H1 (cell line): Measurements from ENCODE around the gene AIG1. TPM values are rescaled to one million over a fixed set of nuclear protein-coding genes. Genes with fewer than 3 reads are reported as not detected.

ENCODE experiments used
- CTCF ChIA-PET: fragments of 300-600 bp; sonication (Branson Sonifier 250); formaldehyde crosslinking; loops from one replicate; lab custom pipeline; 2021; ENCODE audit not compliant: partially characterized antibody; lab: Charles Lee
- POLR2A ChIA-PET: fragments of 300-600 bp; sonication (Branson Sonifier 250); formaldehyde crosslinking; loops from one replicate; lab custom pipeline; 2021; ENCODE audit warnings: inconsistent platforms; ENCODE audit not compliant: partially characterized antibody; lab: Charles Lee
- DNase-seq, 2 experiments: peaks; one replicate each; pipeline versions ENCODE4 v3.0.0 to v3.0.0-alpha.2; 2010 to 2022; ENCODE audit warnings: low spot score in 2 of 2, low read depth in 1 of 2, mixed read lengths in 1 of 2
- FAIRE-seq: peaks from 2 replicates; lab custom pipeline; 2011; peaks lifted over from hg19 to GRCh38; lab: Jason Lieb, UNC
- H2AFZ ChIP-seq: 2 replicates; pipeline ENCODE4 v1.8.1; 2012; ENCODE audit warnings: low read length, inconsistent platforms
- H2AK5ac ChIP-seq: 2 replicates; pipeline ENCODE4 v1.6.1; 2013; ENCODE audit warnings: low read depth, low read length
- H2BK120ac ChIP-seq: replicated peaks from 2 replicates; pipeline ENCODE3; 2013; ENCODE audit warnings: low read depth, low read length, inconsistent platforms
- H2BK12ac ChIP-seq: 2 replicates; pipeline ENCODE4 v1.6.1; 2013; ENCODE audit warnings: low read depth, low read length
- H2BK15ac ChIP-seq: 2 replicates; pipeline ENCODE4 v1.6.1; 2013; ENCODE audit warnings: low read length
- H2BK20ac ChIP-seq: 2 replicates; pipeline ENCODE4 v1.6.1; 2013; ENCODE audit warnings: low read length
- H2BK5ac ChIP-seq: 2 replicates; pipeline ENCODE4 v1.6.1; 2013; ENCODE audit warnings: low read depth, low read length
- H3K14ac ChIP-seq: 2 replicates; pipeline ENCODE4 v1.6.1; 2013; ENCODE audit warnings: inconsistent platforms; ENCODE audit not compliant: insufficient read length
- H3K18ac ChIP-seq: 2 replicates; pipeline ENCODE4 v1.6.1; 2013; ENCODE audit warnings: low read length; ENCODE audit errors: extremely low read depth
- H3K23ac ChIP-seq: 2 replicates; pipeline ENCODE4 v1.6.1; 2013; ENCODE audit warnings: inconsistent platforms; ENCODE audit not compliant: insufficient read length
- H3K23me2 ChIP-seq: 2 replicates; pipeline ENCODE4 v1.6.1; 2013; ENCODE audit warnings: low read depth, low read length
- H3K27ac ChIP-seq: 2 replicates; pipeline ENCODE4 v1.6.1; 2011; ENCODE audit warnings: low read depth, low read length, inconsistent platforms
- H3K27me3 ChIP-seq, 4 experiments: replicated peaks in 1 of 4; 1 replicate in 1 of 4; 2 replicates in 3 of 4; pipeline versions ENCODE4 v1.6.1 to v1.8.1; 2011 to 2013; ENCODE audit warnings: low read length in 3 of 4, mild to moderate bottlenecking in 3 of 4, inconsistent platforms in 2 of 4, mixed read lengths in 2 of 4, moderate library complexity in 1 of 4; ENCODE audit not compliant: control insufficient read depth in 3 of 4, insufficient read depth in 3 of 4; ENCODE audit errors: extremely low read depth in 1 of 4
- H3K36me3 ChIP-seq, 4 experiments: 2 replicates each; pipeline versions ENCODE4 v1.6.1 to v1.8.1; 2011 to 2013; ENCODE audit warnings: mild to moderate bottlenecking in 4 of 4, low read length in 3 of 4, moderate library complexity in 2 of 4, control low read depth in 1 of 4, inconsistent platforms in 1 of 4; ENCODE audit not compliant: insufficient read depth in 4 of 4, control insufficient read depth in 2 of 4
- H3K4ac ChIP-seq: replicated peaks from 2 replicates; pipeline ENCODE3; 2013; ENCODE audit warnings: low read length, low read depth, mixed read lengths, inconsistent platforms; ENCODE audit not compliant: insufficient read length
- H3K4me1 ChIP-seq, 4 experiments: replicated peaks in 1 of 4; 1 replicate in 1 of 4; 2 replicates in 3 of 4; pipeline versions ENCODE4 v1.6.1 to v1.8.1; 2011 to 2013; ENCODE audit warnings: low read length in 3 of 4, inconsistent platforms in 2 of 4, mixed read lengths in 1 of 4; ENCODE audit not compliant: insufficient read depth in 4 of 4, control insufficient read depth in 3 of 4
- H3K4me2 ChIP-seq, 2 experiments: 2 replicates each; pipeline versions ENCODE4 v1.6.1 to v1.8.1; 2011 to 2013; ENCODE audit warnings: low read depth in 2 of 2, low read length in 2 of 2, control low read depth in 1 of 2, inconsistent platforms in 1 of 2, mild to moderate bottlenecking in 1 of 2; ENCODE audit not compliant: insufficient read depth in 1 of 2
- H3K4me3 ChIP-seq, 4 experiments: fragments of 200-600, 300-600 bp in 1 of 4; sonication (generic), shearing (Covaris generic), sonication (Bioruptor Twin) in 1 of 4; 2 replicates each; pipeline versions ENCODE4 v1.5.1 to v1.8.1; 2011 to 2016; ENCODE audit warnings: low read length in 4 of 4, low read depth in 3 of 4, control low read depth in 2 of 4, inconsistent platforms in 2 of 4, mild to moderate bottlenecking in 2 of 4, mixed read lengths in 1 of 4, moderate library complexity in 1 of 4; ENCODE audit not compliant: insufficient read depth in 2 of 4; ENCODE audit errors: extremely low read depth in 1 of 4
- H3K56ac ChIP-seq: replicated peaks from 2 replicates; pipeline ENCODE3; 2013; ENCODE audit warnings: low read depth, mild to moderate bottlenecking, mixed read lengths, low read length, inconsistent platforms; ENCODE audit not compliant: insufficient read length
- H3K79me1 ChIP-seq: 2 replicates; pipeline ENCODE4 v1.6.1; 2013; ENCODE audit warnings: low read depth, low read length, control low read depth
- H3K79me2 ChIP-seq, 2 experiments: 2 replicates each; pipeline versions ENCODE4 v1.6.1 to v1.8.1; 2012 to 2013; ENCODE audit warnings: low read length in 2 of 2, mild to moderate bottlenecking in 2 of 2, inconsistent platforms in 1 of 2; ENCODE audit not compliant: insufficient read depth in 2 of 2, control insufficient read depth in 1 of 2
- H3K9ac ChIP-seq, 4 experiments: replicated peaks in 1 of 4; 1 replicate in 1 of 4; 2 replicates in 3 of 4; pipeline versions ENCODE4 v1.6.1 to v1.8.1; 2011 to 2013; ENCODE audit warnings: low read depth in 3 of 4, low read length in 3 of 4, control low read depth in 2 of 4, mild to moderate bottlenecking in 2 of 4, moderate library complexity in 2 of 4, inconsistent platforms in 1 of 4; ENCODE audit errors: extremely low read depth in 1 of 4
- H3K9me3 ChIP-seq, 2 experiments: 2 replicates each; pipeline versions ENCODE4 v1.6.1 to v1.8.1; 2012 to 2013; ENCODE audit warnings: mild to moderate bottlenecking in 2 of 2, moderate library complexity in 2 of 2, control low read depth in 1 of 2, inconsistent platforms in 1 of 2, low read depth in 1 of 2, low read length in 1 of 2, mixed read lengths in 1 of 2; ENCODE audit not compliant: insufficient read depth in 2 of 2
- H4K20me1 ChIP-seq, 2 experiments: replicated peaks in 1 of 2; 2 replicates each; pipeline versions ENCODE3 to v1.8.1; 2011 to 2013; ENCODE audit warnings: inconsistent platforms in 2 of 2, low read length in 2 of 2, mild to moderate bottlenecking in 1 of 2; ENCODE audit not compliant: insufficient read depth in 2 of 2, control insufficient read depth in 1 of 2
- H4K5ac ChIP-seq: 2 replicates; pipeline ENCODE4 v1.6.1; 2013; ENCODE audit warnings: low read length, low read depth, mixed read lengths, inconsistent platforms; ENCODE audit not compliant: insufficient read length
- H4K8ac ChIP-seq: 2 replicates; pipeline ENCODE4 v1.8.0; 2013; ENCODE audit warnings: mild to moderate bottlenecking, moderate library complexity, low read length, inconsistent platforms; ENCODE audit not compliant: insufficient read depth; ENCODE audit errors: extremely low read depth
- H4K91ac ChIP-seq: replicated peaks from 2 replicates; pipeline ENCODE3; 2013; ENCODE audit warnings: low read length, mixed read lengths, inconsistent platforms; ENCODE audit not compliant: insufficient read length
- ASH2L ChIP-seq: fragments of 200-600, 300-600 bp; sonication (generic); IDR thresholded peaks from one replicate; pipeline ENCODE4 v1.7.1; 2017; ENCODE audit warnings: low read length
- BCL11A ChIP-seq, 2 experiments: IDR thresholded peaks; one replicate each; pipeline ENCODE4 v1.6.1; 2011; ENCODE audit warnings: low read depth in 2 of 2, low read length in 2 of 2, mild to moderate bottlenecking in 2 of 2
- EP300 ChIP-seq, 2 experiments: IDR thresholded peaks; 1 replicate in 1 of 2; 2 replicates in 1 of 2; pipeline ENCODE4 v1.6.1; 2011 to 2012; ENCODE audit warnings: low read depth in 2 of 2, low read length in 2 of 2, mild to moderate bottlenecking in 2 of 2, borderline replicate concordance in 1 of 2, inconsistent platforms in 1 of 2, moderate library complexity in 1 of 2
- FOSL1 ChIP-seq: IDR thresholded peaks from 2 replicates; pipeline ENCODE4 v1.6.1; 2011; ENCODE audit warnings: mild to moderate bottlenecking, low read depth, low read length, moderate library complexity; ENCODE audit not compliant: insufficient read depth
- NRF1 ChIP-seq: IDR thresholded peaks from 2 replicates; pipeline ENCODE4 v1.6.1; 2011; ENCODE audit warnings: mild to moderate bottlenecking, low read depth, low read length, improper control_type of control experiment
- POU5F1 ChIP-seq: IDR thresholded peaks from 2 replicates; pipeline ENCODE4 v1.6.1; 2011; ENCODE audit warnings: low read depth, mild to moderate bottlenecking, low read length, moderate library complexity
- RXRA ChIP-seq: IDR thresholded peaks from 2 replicates; pipeline ENCODE4 v1.6.1; 2011; ENCODE audit warnings: low read depth, mild to moderate bottlenecking, low read length, moderate library complexity; ENCODE audit not compliant: insufficient read depth
- SIN3A ChIP-seq, 2 experiments: IDR thresholded peaks in 1 of 2; conservative IDR thresholded peaks in 1 of 2; 2 replicates each; pipeline ENCODE4 v1.6.1; 2011 to 2012; ENCODE audit warnings: low read length in 2 of 2, improper control_type of control experiment in 1 of 2, low read depth in 1 of 2, mild to moderate bottlenecking in 1 of 2
- SIX5 ChIP-seq: IDR thresholded peaks from 2 replicates; pipeline ENCODE4 v1.6.1; 2011; ENCODE audit warnings: mild to moderate bottlenecking, low read depth, low read length
- SP1 ChIP-seq: IDR thresholded peaks from 2 replicates; pipeline ENCODE4 v1.6.1; 2011; ENCODE audit warnings: low read depth, low read length
- TAF7 ChIP-seq: optimal IDR thresholded peaks from 2 replicates; pipeline ENCODE3; 2011; ENCODE audit warnings: low read depth, mild to moderate bottlenecking, inconsistent platforms, low read length, moderate library complexity, borderline replicate concordance
- TEAD4 ChIP-seq: IDR thresholded peaks from 2 replicates; pipeline ENCODE4 v1.6.1; 2012; ENCODE audit warnings: low read depth, low read length, inconsistent platforms, mixed read lengths
- YY1 ChIP-seq: IDR thresholded peaks from 2 replicates; pipeline ENCODE4 v1.6.1; 2011; ENCODE audit warnings: low read depth, mild to moderate bottlenecking, low read length
- WGBS, 2 experiments: shearing (Covaris generic) in 1 of 2; methylation state at CpG; one replicate each; pipeline versions ENCODE4 v1.1.6 to v1.1.7; 2013 to 2015; ENCODE audit warnings: low lambda C conversion rate in 2 of 2, mixed read lengths in 2 of 2, inconsistent platforms in 1 of 2, low coverage in 1 of 2, missing lambda C conversion rate in 1 of 2; ENCODE audit not compliant: insufficient replicate concordance in 2 of 2, insufficient coverage in 1 of 2, insufficient read length in 1 of 2; ENCODE audit errors: extremely low coverage in 1 of 2, missing lambda C conversion rate in 1 of 2; 5-methylcytosine and 5-hydroxymethylcytosine counted together
- polyA plus RNA-seq, 7 experiments: library from polyadenylated mRNA; depleted of rRNA in 3 of 7; stranded (reverse) in 5 of 7; unstranded in 2 of 7; fragments of >200 nt in 5 of 7; fragments of 200-250 nt in 2 of 7; gene quantifications; 1 replicate in 5 of 7; 2 replicates in 1 of 7; 4 replicates in 1 of 7; pipeline versions ENCODE4 v1.2.1 to v1.2.3, GENCODE V29; 2011 to 2013; ENCODE audit warnings: missing spikeins in 2 of 7, mixed read lengths in 2 of 7
- total RNA-seq: library from RNA; stranded (reverse); fragmentation: NEBNext Ultra II Directional; extraction: Animal tissue kit (Norgen Biotek cat#: 25700); gene quantifications from 2 replicates; pipeline ENCODE4 v1.2.1, GENCODE V29; 2021
- TF ChIP-seq, protein P1 (sequence below): IDR thresholded peaks from 2 replicates; pipeline ENCODE4 v1.6.1; 2012; ENCODE audit warnings: inconsistent platforms

AIG1 gene
- total and polyA plus RNA-seq, 2 of the 8 experiments (the other 6 are each of a cell fraction or from before 2014, with no cell fraction given) = 56.6 to 58.4 TPM

DNA sequence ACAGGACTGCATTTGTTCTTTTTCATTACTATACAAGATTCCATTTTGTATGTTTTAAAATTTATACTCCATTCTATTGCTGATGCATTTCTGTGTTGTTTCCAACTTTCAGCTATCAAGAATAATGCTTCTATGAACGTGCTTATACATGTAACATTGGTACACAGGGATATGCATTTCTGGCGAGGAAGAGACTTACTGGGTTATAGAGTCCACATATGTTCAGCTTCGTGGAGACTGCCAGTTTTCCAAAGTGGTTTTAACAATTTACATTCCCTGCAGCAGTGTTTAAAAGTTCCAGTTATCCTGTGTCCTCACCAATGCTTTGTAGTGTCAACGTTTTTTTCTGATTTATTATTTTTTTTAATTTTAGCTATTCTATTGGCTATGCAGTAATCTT lies 48.5 kb downstream of the AIG1 start:
- Histone ChIP-seq H3K9me3 (no peaks in the 10 kb centered on the region), H2AK5ac (no peak overlapping the region)
- no peak for FAIRE-seq
- TF ChIP-seq RXRA = no peak
- no peak for TF ChIP-seq ASH2L
- no peak for TF ChIP-seq BCL11A (IDR thresholded peaks at IDR 0.05; ENCODE audit: low read depth in 2 of 2, low read length in 2 of 2)
- no peak for TF ChIP-seq SIN3A (conservative IDR thresholded peaks at IDR 0.05 in 1 of 2, IDR thresholded peaks at IDR 0.05 in 1 of 2; ENCODE audit: low read depth in 1 of 2, low read length in 2 of 2)
- TF ChIP-seq TAF7 = no peak
- no peak for TF ChIP-seq POU5F1
- TF ChIP-seq, protein P1, sequence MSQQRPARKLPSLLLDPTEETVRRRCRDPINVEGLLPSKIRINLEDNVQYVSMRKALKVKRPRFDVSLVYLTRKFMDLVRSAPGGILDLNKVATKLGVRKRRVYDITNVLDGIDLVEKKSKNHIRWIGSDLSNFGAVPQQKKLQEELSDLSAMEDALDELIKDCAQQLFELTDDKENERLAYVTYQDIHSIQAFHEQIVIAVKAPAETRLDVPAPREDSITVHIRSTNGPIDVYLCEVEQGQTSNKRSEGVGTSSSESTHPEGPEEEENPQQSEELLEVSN = no peak
- no peak for TF ChIP-seq YY1
- no peak for TF ChIP-seq SIX5
- TF ChIP-seq SP1 = no peak
- no peak for TF ChIP-seq FOSL1
- no peak for TF ChIP-seq TEAD4
- TF ChIP-seq NRF1 = no peak
- no peak for TF ChIP-seq EP300 (IDR thresholded peaks at IDR 0.05; ENCODE audit: borderline replicate concordance in 1 of 2, low read depth in 2 of 2, low read length in 2 of 2)

More for the DNA sequence above, 48.5 kb downstream of the AIG1 start:
- Histone ChIP-seq H3K79me1 (no peaks in the 10 kb centered on the region), H3K36me3 (peaks cover 0 to 2% (median 0%) of the 10 kb centered on the region in 4 experiments; a peak in 1 of 8 replicates), H3K56ac (no peak overlapping the region), H3K4me2 (no peak overlapping the region), H4K91ac (no peak overlapping the region), H2BK120ac (no peak overlapping the region), H3K9ac (no peak overlapping the region), H3K4me1 (no peaks in the 10 kb centered on the region), H3K14ac (no peak overlapping the region), H2BK5ac (no peak overlapping the region), H3K27ac (no peak overlapping the region), H3K79me2 (no peaks in the 10 kb centered on the region), H2BK12ac (no peak overlapping the region), H3K4ac (no peak overlapping the region), H2BK20ac (no peak overlapping the region), H3K4me3 (no peak overlapping the region), H2AFZ (no peak overlapping the region), H3K18ac (no peak overlapping the region), H4K20me1 (no peaks in the 10 kb centered on the region), H4K8ac (no peak overlapping the region), H2BK15ac (no peak overlapping the region), H3K23ac (no peak overlapping the region), H3K27me3 (no peaks in the 10 kb centered on the region), H4K5ac (no peak overlapping the region), H3K23me2 (no peaks in the 10 kb centered on the region)
- POLR2A ChIA-PET = no interaction called here
- WGBS, 2 experiments = 91% methylated on average over 4 of the region's 4 CpGs; no CpG with 5 or more reads in 1 of the 2 experiments
- DNase-seq = no peak
- CTCF ChIA-PET = interaction anchor here (0.7 to 1.4 kb wide), 6 partner anchors 10 to 133 kb away, joined by 3 to 5 read pairs (median 4); no protein-coding TSS in a partner anchor
